Psoas muscle (tissue), 8 donors: ENCODE data around the gene SQSTM1. TPM values are rescaled to one million over a fixed set of nuclear protein-coding genes. Genes with fewer than 3 reads are reported as not detected.

ENCODE experiments used
- ATAC-seq, 4 donors: fragments of 200-7000 bp; cut with Tn5 transposase; one replicate each; pipeline ENCODE4 v1.9.1; 2020; ENCODE audit warnings: moderate library complexity in 3 of 4, mild to moderate bottlenecking in 2 of 4
- DNase-seq, 2 donors: peaks; one replicate each; pipeline ENCODE4 v3.0.0-alpha.2; 2020
- H3K27ac ChIP-seq: fragments of 200-600 bp; one replicate; pipeline ENCODE4 v1.8.0; 2022
- H3K27me3 ChIP-seq, 3 donors: fragments of 200-600 bp in 1 of 3; one replicate each; pipeline versions ENCODE4 v1.6.1 to v1.8.0; 2013 to 2022; ENCODE audit warnings: low read length in 2 of 3, mild to moderate bottlenecking in 2 of 3, moderate library complexity in 1 of 3; ENCODE audit not compliant: insufficient read depth in 3 of 3
- H3K36me3 ChIP-seq, 2 donors: fragments of 200-600 bp in 1 of 2; one replicate each; pipeline versions ENCODE4 v1.6.1 to v1.8.0; 2013 to 2022; ENCODE audit warnings: low read depth in 1 of 2, mild to moderate bottlenecking in 1 of 2, moderate library complexity in 1 of 2; ENCODE audit not compliant: insufficient read depth in 1 of 2
- H3K4me1 ChIP-seq: fragments of 200-600 bp; one replicate; pipeline ENCODE4 v1.8.0; 2022
- H3K4me3 ChIP-seq: fragments of 200-600 bp; one replicate; pipeline ENCODE4 v1.8.0; 2022; ENCODE audit warnings: mild to moderate bottlenecking
- H3K9me3 ChIP-seq: fragments of 200-600 bp; one replicate; pipeline ENCODE4 v1.8.0; 2022
- CTCF ChIP-seq: fragments of 200-600 bp; IDR thresholded peaks from one replicate; pipeline ENCODE4 v1.8.0; 2022; ENCODE audit warnings: antibody characterized with exemption
- WGBS, 3 donors: extraction: QIAGEN DNeasy Blood & Tissue Kit; methylation state at CpG; one replicate each; pipeline versions ENCODE4 v1.1.6 to v1.1.7; 2013; 5-methylcytosine and 5-hydroxymethylcytosine counted together
- intact Hi-C, 2 donors: fragments of 100-400 bp; cut with DNase I; formaldehyde crosslinking; loops; one replicate each; pipeline versions ENCODE4 v1.11.0 to v1.14.2; 2022
- polyA plus RNA-seq, 3 donors: library from polyadenylated mRNA; stranded (reverse); fragments of 200-250 nt; gene quantifications; one replicate each; pipeline ENCODE4 v1.2.3, GENCODE V29; 2013
- total RNA-seq, 4 donors: library from RNA; stranded (reverse); fragmentation: NEBNext Ultra II Directional in 2 of 4; extraction: Animal tissue kit (Norgen Biotek cat#: 25700) in 2 of 4; gene quantifications; one replicate each; pipeline versions ENCODE4 v1.2.1 to v1.2.4, GENCODE V29; 2021 to 2023
- donor health status: healthy with polysubstance abuse.
- donor health status: DM: no; HTN: no; CAD: no; lungs with moderate emphysema.
- donor health status: Bipolar disorder and iron deficiency.
- donor health status: healthy.
- donor health status: DM: yes; HTN: yes; CAD: no.
- donor health status: DM: no; HTN: no; CAD: no.
- donor health status: DM: no; HTN: no; CAD: no.
- donor health status: DM: yes; HTN: yes; CAD: no.

The SQSTM1 gene
- total and polyA plus RNA-seq, 7 donors = 463 to 1,199 (median 707) TPM

- peaks cover 0 to 18% of the 10 kb centered on the region in 2 donors for H3K36me3 ChIP-seq
- no peak overlapping the region for H3K4me3 ChIP-seq
- ATAC-seq (no peak), DNase-seq (no peak)
- no peak for TF ChIP-seq CTCF
- intact Hi-C loops = loop anchor here (5.0 to 10.0 kb wide), 4 partner anchors 53 to 290 kb away; partner anchors contain the start of genes TBC1D9B (in 2 of the 2) and MRNIP (in 1 of the 2)
- no peaks in the 10 kb centered on the region for H3K27me3 ChIP-seq
- peak overlapping the region; percentile 96 for H3K27ac ChIP-seq
- whole genome bisulfite sequencing, 3 donors = 81 to 91% (median 82%) methylated on average over 8 of the region's 8 CpGs
- H3K4me1 ChIP-seq = peaks cover 41% of the 10 kb centered on the region
- H3K9me3 ChIP-seq = no peaks in the 10 kb centered on the region
Observed at GRCh38 chr5:179804555-179804947, 16.2 kb upstream of the SQSTM1 start.

GRCh38 chr5:179805070-179805528, 15.6 kb upstream of the SQSTM1 start:
- Histone ChIP-seq H3K27ac (peak overlapping the region; percentile 96), H3K9me3 (no peaks in the 10 kb centered on the region), H3K36me3 (peaks cover 0 to 13% of the 10 kb centered on the region in 2 donors), H3K4me3 (peak overlapping the region; percentile 97), H3K27me3 (no peaks in the 10 kb centered on the region), H3K4me1 (peaks cover 41% of the 10 kb centered on the region)
- intact Hi-C loops = loop anchor here in 1 of 2 donors (10.0 kb wide), 2 partner anchors 100 to 290 kb away; partner anchors contain the start of gene TBC1D9B
- ATAC-seq (peak in 3 of 4 donors; percentile 2 to 6 (median 3)), DNase-seq (no peak)
- no peak for TF ChIP-seq CTCF
- WGBS, 3 donors = 37 to 70% (median 39%) methylated on average over 9 of the region's 9 CpGs

GRCh38 chr5:179805529-179806249, 15.0 kb upstream of the SQSTM1 start:
- Histone ChIP-seq H3K36me3 (peaks cover 0 to 7% of the 10 kb centered on the region in 2 donors), H3K4me1 (peaks cover 41% of the 10 kb centered on the region), H3K4me3 (peak overlapping the region; percentile 97), H3K9me3 (no peaks in the 10 kb centered on the region), H3K27me3 (no peaks in the 10 kb centered on the region), H3K27ac (peak overlapping the region; percentile 96)
- 4 to 14% (median 5%) methylated on average over 31 to 65 of the region's 65 CpGs for WGBS, 3 donors
- intact Hi-C loops = loop anchor here in 1 of 2 donors (10.0 kb wide), 2 partner anchors 99 to 289 kb away; partner anchors contain the start of gene TBC1D9B
- ATAC-seq (peak; percentile 27 to 40 (median 34)), DNase-seq (peak; percentile 54 to 78)
- no peak for TF ChIP-seq CTCF

GRCh38 chr5:179806250-179807048, 14.3 kb upstream of the SQSTM1 start, which contains the start of gene MGAT4B:
Gene MGAT4B (minus strand): TSS chr5:179806866. CDS start chr5:179806583, 283 bp downstream.
- H3K4me1 ChIP-seq = peaks cover 41% of the 10 kb centered on the region
- no peak for TF ChIP-seq CTCF
- DNase-seq (peak; percentile 79 to 85), ATAC-seq (peak; percentile 79 to 85 (median 84))
- WGBS, 3 donors = 0 to 1% (median 0%) methylated on average over 40 to 108 of the region's 108 CpGs
- H3K27me3 ChIP-seq = no peaks in the 10 kb centered on the region
- H3K27ac ChIP-seq = peak within 1 kb of the TSS; percentile 96
- H3K9me3 ChIP-seq = no peaks in the 10 kb centered on the region
- peak within 1 kb of the TSS; percentile 97 for H3K4me3 ChIP-seq
- intact Hi-C loops = loop anchor here in 1 of 2 donors (10.0 kb wide), 2 partner anchors 98 to 288 kb away; partner anchors contain the start of gene TBC1D9B
- H3K36me3 ChIP-seq = peaks cover 0 to under 1% of the 10 kb centered on the region in 2 donors
